Mucosa of descending colon (tissue), 3 donors: ENCODE measurements around the gene FRS3. TPM values are rescaled to one million over a fixed set of nuclear protein-coding genes. Genes with fewer than 3 reads are reported as not detected.

ENCODE experiments used
- ATAC-seq: fragments of 200-7000 bp; cut with Tn5 transposase; one replicate; pipeline ENCODE4 v1.9.1; 2020; ENCODE audit warnings: mild to moderate bottlenecking, moderate library complexity
- DNase-seq, 3 donors: peaks; one replicate each; pipeline ENCODE4 v3.0.0-alpha.2; 2020
- H3K36me3 ChIP-seq: fragments of 200-600 bp; one replicate; pipeline ENCODE4 v1.8.0; 2021; ENCODE audit warnings: low read depth, mild to moderate bottlenecking
- H3K4me1 ChIP-seq: fragments of 200-600 bp; one replicate; pipeline ENCODE4 v1.8.0; 2021; ENCODE audit warnings: low read depth, mild to moderate bottlenecking
- H3K4me3 ChIP-seq: fragments of 200-600 bp; one replicate; pipeline ENCODE4 v1.8.0; 2021; ENCODE audit warnings: mild to moderate bottlenecking
- H3K9me3 ChIP-seq: fragments of 200-600 bp; one replicate; pipeline ENCODE4 v1.8.0; 2021; ENCODE audit warnings: mild to moderate bottlenecking
- CTCF ChIP-seq: fragments of 200-600 bp; IDR thresholded peaks from one replicate; pipeline ENCODE4 v1.8.0; 2022; ENCODE audit warnings: antibody characterized with exemption, mild to moderate bottlenecking
- intact Hi-C, 2 donors: fragments of 100-400 bp; cut with DNase I in 1 of 2; cut with micrococcal nuclease in 1 of 2; formaldehyde crosslinking; loops; one replicate each; pipeline versions ENCODE4 v1.11.0 to v1.11.1; 2022; cut with DNase I, micrococcal nuclease
- total RNA-seq, 3 donors: library from RNA; stranded (reverse); fragmentation: NEBNext Ultra II Directional in 2 of 3; extraction: Animal tissue kit (Norgen Biotek cat#: 25700) in 2 of 3; gene quantifications; one replicate each; pipeline versions ENCODE4 v1.2.1 to v1.2.4, GENCODE V29; 2021 to 2023
- donor health status: DM: no; HTN: no; CAD: no; lungs with moderate emphysema.
- donor health status: DM: no; HTN: no; CAD: no.
- donor health status: DM: no; HTN: yes; CAD: no.

Gene FRS3
- total RNA-seq, 3 donors from 2014 or later: 3.6 to 7.9 (median 4.6) TPM

- intact Hi-C loops: no loop called here
- Histone ChIP-seq H3K4me3 (no peak within 1 kb of the TSS), H3K9me3 (no peaks in the 10 kb centered on the region), H3K36me3 (no peaks in the 10 kb centered on the region), H3K4me1 (no peaks in the 10 kb centered on the region)
- no peak for TF ChIP-seq CTCF
- DNase-seq (no peak), ATAC-seq (no peak)
These were observed 32.2 kb downstream of the FRS3 start, which contains the start of gene PGC for GRCh38 chr6:41747256-41748101. Gene PGC, minus strand, starts transcription at chr6:41747397. Its CDS starts 63 bp downstream, at chr6:41747334.

- H3K4me1 ChIP-seq: peaks cover 7% of the 10 kb centered on the region
- ATAC-seq (no peak), DNase-seq (no peak)
- no peaks in the 10 kb centered on the region for H3K9me3 ChIP-seq
- H3K4me3 ChIP-seq: no peak overlapping the region
- no peaks in the 10 kb centered on the region for H3K36me3 ChIP-seq
- TF ChIP-seq CTCF: no peak
- intact Hi-C loops: no loop called here
These were observed 33.6 kb downstream of the FRS3 start for GRCh38 chr6:41746107-41746506.

- H3K9me3 ChIP-seq: no peaks in the 10 kb centered on the region
- DNase-seq (no peak), ATAC-seq (no peak)
- no peak overlapping the region for H3K4me3 ChIP-seq
- TF ChIP-seq CTCF: no peak
- intact Hi-C loops: no loop called here
- peaks cover 12% of the 10 kb centered on the region for H3K4me1 ChIP-seq
- H3K36me3 ChIP-seq: no peaks in the 10 kb centered on the region
These were observed 35.4 kb downstream of the FRS3 start for GRCh38 chr6:41744236-41744787.

- ATAC-seq: no peak
- Histone ChIP-seq H3K4me1 (peaks cover 12% of the 10 kb centered on the region), H3K36me3 (no peaks in the 10 kb centered on the region), H3K4me3 (no peak overlapping the region), H3K9me3 (no peaks in the 10 kb centered on the region)
- DNase-seq: no peak
- TF ChIP-seq CTCF: no peak
- intact Hi-C loops: no loop called here
These were observed 36.1 kb downstream of the FRS3 start for GRCh38 chr6:41743406-41744235.

- DNase-seq (peak; percentile 76 to 82 (median 80)), ATAC-seq (peak; percentile 88)
- intact Hi-C loops: no loop called here
- Histone ChIP-seq H3K4me1 (peaks cover 12% of the 10 kb centered on the region), H3K9me3 (no peaks in the 10 kb centered on the region), H3K4me3 (peak overlapping the region; percentile 3), H3K36me3 (no peaks in the 10 kb centered on the region)
- no peak for TF ChIP-seq CTCF
These were observed 37.8 kb downstream of the FRS3 start for GRCh38 chr6:41741625-41742490.
